ENCODE measurements around the gene CD300LF.

GRCh38 chr17:74729866-74730265 lies 17.1 kb upstream of the CD300LF start:
- TF ChIP-seq CTCF (IDR thresholded peaks at IDR 0.05) (no peak), ZFX (IDR thresholded peaks at IDR 0.05; ENCODE audit: borderline replicate concordance) (no peak)

Data from 22Rv1 (cell line).